GM23338 (cell line): ENCODE data around the gene S100A7. TPM values are rescaled to one million over a fixed set of nuclear protein-coding genes. Genes with fewer than 3 reads are reported as not detected.

Experiments
- ATAC-seq: fragments of 200-7000 bp; cut with Tn5 transposase; 3 replicates; pipeline ENCODE4 v1.9.1; 2020
- DNase-seq: peaks from one replicate; pipeline ENCODE4 v3.0.0-alpha.2; 2015; ENCODE audit warnings: low spot score
- H2AFZ ChIP-seq: fragments of 200-600 bp; sonication (generic); 2 replicates; pipeline ENCODE4 v1.8.0; 2016; ENCODE audit warnings: antibody characterized with exemption, mild to moderate bottlenecking, moderate library complexity
- H3F3A ChIP-seq: fragments of 200-600 bp; sonication (generic); replicated peaks from 2 replicates; pipeline ENCODE4 v1.8.0; 2017; ENCODE audit warnings: antibody characterized with exemption, mixed run types, low read depth
- H3K27ac ChIP-seq: fragments of 200-600 bp; sonication (generic); 2 replicates; pipeline ENCODE4 v1.6.1; 2016; ENCODE audit warnings: low read depth
- H3K27me3 ChIP-seq: fragments of 200-600 bp; sonication (generic); 2 replicates; pipeline ENCODE4 v1.8.0; 2016; ENCODE audit warnings: mild to moderate bottlenecking, mixed run types, moderate library complexity; ENCODE audit not compliant: insufficient read depth
- H3K36me3 ChIP-seq: fragments of 200-600 bp; sonication (generic); 2 replicates; pipeline ENCODE4 v1.8.0; 2016; ENCODE audit warnings: mild to moderate bottlenecking; ENCODE audit not compliant: insufficient read depth
- H3K4me1 ChIP-seq: fragments of 200-600 bp; sonication (generic); 2 replicates; pipeline ENCODE4 v1.8.0; 2016; ENCODE audit warnings: mild to moderate bottlenecking, moderate library complexity; ENCODE audit not compliant: insufficient read depth
- H3K4me2 ChIP-seq: fragments of 200-600 bp; sonication (generic); 2 replicates; pipeline ENCODE4 v1.7.1; 2017; ENCODE audit warnings: mixed run types
- H3K4me3 ChIP-seq: fragments of 200-600 bp; sonication (generic); 2 replicates; pipeline ENCODE4 v1.6.1; 2016; ENCODE audit warnings: mixed run types
- H3K79me2 ChIP-seq: fragments of 200-600 bp; sonication (generic); replicated peaks from 2 replicates; pipeline ENCODE4 v1.8.0; 2017; ENCODE audit warnings: mild to moderate bottlenecking; ENCODE audit not compliant: insufficient read depth
- H3K9me2 ChIP-seq: fragments of 200-600 bp; sonication (generic); 2 replicates; pipeline ENCODE4 v1.8.0; 2017; ENCODE audit not compliant: insufficient read depth
- H4K20me1 ChIP-seq: fragments of 200-600 bp; sonication (generic); replicated peaks from 2 replicates; pipeline ENCODE4 v1.8.0; 2017; ENCODE audit warnings: mild to moderate bottlenecking; ENCODE audit not compliant: insufficient read depth
- H3K27ac Mint-ChIP-seq: 2 replicates; pipeline ENCODE4 v1.8.0; 2020; ENCODE audit warnings: inconsistent platforms, mild to moderate bottlenecking, moderate library complexity, mixed read lengths
- H3K27me3 Mint-ChIP-seq: 3 replicates; pipeline ENCODE4 v1.8.0; 2022; ENCODE audit warnings: low read depth, mild to moderate bottlenecking, moderate library complexity, mixed read lengths, inconsistent platforms; ENCODE audit not compliant: insufficient read depth, poor library complexity
- H3K36me3 Mint-ChIP-seq: 3 replicates; pipeline ENCODE4 v1.8.0; 2021; ENCODE audit warnings: low read depth, mild to moderate bottlenecking, inconsistent platforms, moderate library complexity, mixed read lengths
- H3K4me1 Mint-ChIP-seq: 3 replicates; pipeline ENCODE4 v1.8.0; 2020; ENCODE audit warnings: mild to moderate bottlenecking, inconsistent platforms, mixed read lengths
- H3K4me3 Mint-ChIP-seq: 3 replicates; pipeline ENCODE4 v1.8.0; 2021; ENCODE audit warnings: moderate library complexity, mild to moderate bottlenecking, inconsistent platforms, mixed read lengths
- H3K9me3 Mint-ChIP-seq: 3 replicates; pipeline ENCODE4 v1.8.0; 2020; ENCODE audit warnings: moderate library complexity, mild to moderate bottlenecking, inconsistent platforms, mixed read lengths
- ETS1 ChIP-seq: IDR thresholded peaks from 2 replicates; pipeline ENCODE4 v1.6.1; 2016; ENCODE audit warnings: antibody characterized with exemption
- EZH2phosphoT487 ChIP-seq: fragments of 200-600 bp; sonication (generic); IDR thresholded peaks from one replicate; pipeline ENCODE4 v1.8.1; 2018; ENCODE audit warnings: antibody characterized with exemption; ENCODE audit not compliant: unreplicated experiment
- JUNB ChIP-seq: IDR thresholded peaks from one replicate; pipeline ENCODE4 v1.6.1; 2016; ENCODE audit warnings: antibody characterized with exemption; ENCODE audit not compliant: unreplicated experiment
- NANOG ChIP-seq: IDR thresholded peaks from 2 replicates; pipeline ENCODE4 v1.6.1; 2016; ENCODE audit warnings: antibody characterized with exemption, borderline replicate concordance
- POLR2AphosphoS5 ChIP-seq: IDR thresholded peaks from 2 replicates; pipeline ENCODE4 v1.6.1; 2016; ENCODE audit warnings: antibody characterized with exemption, low read depth
- STAT1 ChIP-seq: IDR thresholded peaks from one replicate; pipeline ENCODE4 v1.6.1; 2016; ENCODE audit warnings: antibody characterized with exemption; ENCODE audit not compliant: unreplicated experiment
- polyA plus RNA-seq: library from polyadenylated mRNA; unstranded; fragments of >200 nt; fragmentation: Nextera tagmentation; extraction: Ambion mirVana; gene quantifications from 2 replicates; pipeline ENCODE4 v1.2.1, GENCODE V29; 2016
- total RNA-seq: library from RNA; depleted of rRNA; stranded (reverse); fragments of >200 nt; shearing (Covaris generic); gene quantifications from 2 replicates; pipeline ENCODE4 v1.2.3, GENCODE V29; 2014
- TF ChIP-seq, protein P1 (sequence below): IDR thresholded peaks from one replicate; pipeline ENCODE4 v1.6.1; 2018; ENCODE audit warnings: antibody characterized with exemption; ENCODE audit not compliant: unreplicated experiment
- TF ChIP-seq, protein P2 (sequence below): fragments of 250-450 bp; sonication (Bioruptor Pico); IDR thresholded peaks from 2 replicates; pipeline ENCODE4 v1.5.0; 2020; ENCODE audit warnings: mild to moderate bottlenecking, moderate library complexity

The S100A7 gene
- total and polyA plus RNA-seq, 2 experiments from 2014 or later: not detected

GRCh38 chr1:153475282-153475681 lies 14.8 kb upstream of the S100A7 start (continued):
- TF ChIP-seq JUNB (no peak), ETS1 (no peak), NANOG (no peak)

- H3K4me2 ChIP-seq: no peak overlapping the region
- Mint-ChIP-seq H3K36me3 (peaks cover 26% of the 10 kb centered on the region), H3K27ac (no peak overlapping the region), H3K4me1 (peaks cover 10% of the 10 kb centered on the region), H3K9me3 (peaks cover 47% of the 10 kb centered on the region), H3K4me3 (no peak overlapping the region), H3K27me3 (peaks cover 2% of the 10 kb centered on the region)
- no peak overlapping the region for H3K27ac ChIP-seq
- H3K36me3 ChIP-seq: peaks cover 2% of the 10 kb centered on the region; the same call in 1 of the 2 replicates
- H3K27me3 ChIP-seq: no peaks in the 10 kb centered on the region
- no peaks in the 10 kb centered on the region for H3K79me2 ChIP-seq
- H3K4me1 ChIP-seq: no peaks in the 10 kb centered on the region
- H3F3A ChIP-seq: no peaks in the 10 kb centered on the region
- DNase-seq (no peak), ATAC-seq (no peak)
- H3K9me2 ChIP-seq: no peaks in the 10 kb centered on the region; the same call in 1 of the 2 replicates
- H3K4me3 ChIP-seq: no peak overlapping the region
- TF ChIP-seq EZH2phosphoT487 (no peak), STAT1 (no peak), NANOG (no peak), ETS1 (no peak)
- no peak overlapping the region for H2AFZ ChIP-seq
- H4K20me1 ChIP-seq: no peaks in the 10 kb centered on the region
Measured at GRCh38 chr1:153474347-153474746, 13.9 kb upstream of the S100A7 start.

GRCh38 chr1:153470707-153471106 lies 10.3 kb upstream of the S100A7 start:
- Histone ChIP-seq H3F3A (no peaks in the 10 kb centered on the region), H3K9me2 (no peaks in the 10 kb centered on the region; the same call in 1 of the 2 replicates), H3K27me3 (no peaks in the 10 kb centered on the region), H3K4me2 (no peak overlapping the region), H3K79me2 (no peaks in the 10 kb centered on the region), H2AFZ (no peak overlapping the region), H3K36me3 (peaks cover 2% of the 10 kb centered on the region; the same call in 1 of the 2 replicates), H3K4me3 (no peak overlapping the region), H4K20me1 (no peaks in the 10 kb centered on the region), H3K27ac (no peak overlapping the region), H3K4me1 (peaks cover 10% of the 10 kb centered on the region)
- peaks cover 19% of the 10 kb centered on the region for H3K4me1 Mint-ChIP-seq
- H3K4me3 Mint-ChIP-seq: no peak overlapping the region
- H3K36me3 Mint-ChIP-seq: peaks cover 26% of the 10 kb centered on the region
- H3K27ac Mint-ChIP-seq: no peak overlapping the region
- DNase-seq: no peak
- peaks cover 47% of the 10 kb centered on the region for H3K9me3 Mint-ChIP-seq
- H3K27me3 Mint-ChIP-seq: peaks cover 2% of the 10 kb centered on the region
- ATAC-seq: no peak
- TF ChIP-seq, protein P1, sequence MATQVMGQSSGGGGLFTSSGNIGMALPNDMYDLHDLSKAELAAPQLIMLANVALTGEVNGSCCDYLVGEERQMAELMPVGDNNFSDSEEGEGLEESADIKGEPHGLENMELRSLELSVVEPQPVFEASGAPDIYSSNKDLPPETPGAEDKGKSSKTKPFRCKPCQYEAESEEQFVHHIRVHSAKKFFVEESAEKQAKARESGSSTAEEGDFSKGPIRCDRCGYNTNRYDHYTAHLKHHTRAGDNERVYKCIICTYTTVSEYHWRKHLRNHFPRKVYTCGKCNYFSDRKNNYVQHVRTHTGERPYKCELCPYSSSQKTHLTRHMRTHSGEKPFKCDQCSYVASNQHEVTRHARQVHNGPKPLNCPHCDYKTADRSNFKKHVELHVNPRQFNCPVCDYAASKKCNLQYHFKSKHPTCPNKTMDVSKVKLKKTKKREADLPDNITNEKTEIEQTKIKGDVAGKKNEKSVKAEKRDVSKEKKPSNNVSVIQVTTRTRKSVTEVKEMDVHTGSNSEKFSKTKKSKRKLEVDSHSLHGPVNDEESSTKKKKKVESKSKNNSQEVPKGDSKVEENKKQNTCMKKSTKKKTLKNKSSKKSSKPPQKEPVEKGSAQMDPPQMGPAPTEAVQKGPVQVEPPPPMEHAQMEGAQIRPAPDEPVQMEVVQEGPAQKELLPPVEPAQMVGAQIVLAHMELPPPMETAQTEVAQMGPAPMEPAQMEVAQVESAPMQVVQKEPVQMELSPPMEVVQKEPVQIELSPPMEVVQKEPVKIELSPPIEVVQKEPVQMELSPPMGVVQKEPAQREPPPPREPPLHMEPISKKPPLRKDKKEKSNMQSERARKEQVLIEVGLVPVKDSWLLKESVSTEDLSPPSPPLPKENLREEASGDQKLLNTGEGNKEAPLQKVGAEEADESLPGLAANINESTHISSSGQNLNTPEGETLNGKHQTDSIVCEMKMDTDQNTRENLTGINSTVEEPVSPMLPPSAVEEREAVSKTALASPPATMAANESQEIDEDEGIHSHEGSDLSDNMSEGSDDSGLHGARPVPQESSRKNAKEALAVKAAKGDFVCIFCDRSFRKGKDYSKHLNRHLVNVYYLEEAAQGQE: no peak
- TF ChIP-seq, protein P2, sequence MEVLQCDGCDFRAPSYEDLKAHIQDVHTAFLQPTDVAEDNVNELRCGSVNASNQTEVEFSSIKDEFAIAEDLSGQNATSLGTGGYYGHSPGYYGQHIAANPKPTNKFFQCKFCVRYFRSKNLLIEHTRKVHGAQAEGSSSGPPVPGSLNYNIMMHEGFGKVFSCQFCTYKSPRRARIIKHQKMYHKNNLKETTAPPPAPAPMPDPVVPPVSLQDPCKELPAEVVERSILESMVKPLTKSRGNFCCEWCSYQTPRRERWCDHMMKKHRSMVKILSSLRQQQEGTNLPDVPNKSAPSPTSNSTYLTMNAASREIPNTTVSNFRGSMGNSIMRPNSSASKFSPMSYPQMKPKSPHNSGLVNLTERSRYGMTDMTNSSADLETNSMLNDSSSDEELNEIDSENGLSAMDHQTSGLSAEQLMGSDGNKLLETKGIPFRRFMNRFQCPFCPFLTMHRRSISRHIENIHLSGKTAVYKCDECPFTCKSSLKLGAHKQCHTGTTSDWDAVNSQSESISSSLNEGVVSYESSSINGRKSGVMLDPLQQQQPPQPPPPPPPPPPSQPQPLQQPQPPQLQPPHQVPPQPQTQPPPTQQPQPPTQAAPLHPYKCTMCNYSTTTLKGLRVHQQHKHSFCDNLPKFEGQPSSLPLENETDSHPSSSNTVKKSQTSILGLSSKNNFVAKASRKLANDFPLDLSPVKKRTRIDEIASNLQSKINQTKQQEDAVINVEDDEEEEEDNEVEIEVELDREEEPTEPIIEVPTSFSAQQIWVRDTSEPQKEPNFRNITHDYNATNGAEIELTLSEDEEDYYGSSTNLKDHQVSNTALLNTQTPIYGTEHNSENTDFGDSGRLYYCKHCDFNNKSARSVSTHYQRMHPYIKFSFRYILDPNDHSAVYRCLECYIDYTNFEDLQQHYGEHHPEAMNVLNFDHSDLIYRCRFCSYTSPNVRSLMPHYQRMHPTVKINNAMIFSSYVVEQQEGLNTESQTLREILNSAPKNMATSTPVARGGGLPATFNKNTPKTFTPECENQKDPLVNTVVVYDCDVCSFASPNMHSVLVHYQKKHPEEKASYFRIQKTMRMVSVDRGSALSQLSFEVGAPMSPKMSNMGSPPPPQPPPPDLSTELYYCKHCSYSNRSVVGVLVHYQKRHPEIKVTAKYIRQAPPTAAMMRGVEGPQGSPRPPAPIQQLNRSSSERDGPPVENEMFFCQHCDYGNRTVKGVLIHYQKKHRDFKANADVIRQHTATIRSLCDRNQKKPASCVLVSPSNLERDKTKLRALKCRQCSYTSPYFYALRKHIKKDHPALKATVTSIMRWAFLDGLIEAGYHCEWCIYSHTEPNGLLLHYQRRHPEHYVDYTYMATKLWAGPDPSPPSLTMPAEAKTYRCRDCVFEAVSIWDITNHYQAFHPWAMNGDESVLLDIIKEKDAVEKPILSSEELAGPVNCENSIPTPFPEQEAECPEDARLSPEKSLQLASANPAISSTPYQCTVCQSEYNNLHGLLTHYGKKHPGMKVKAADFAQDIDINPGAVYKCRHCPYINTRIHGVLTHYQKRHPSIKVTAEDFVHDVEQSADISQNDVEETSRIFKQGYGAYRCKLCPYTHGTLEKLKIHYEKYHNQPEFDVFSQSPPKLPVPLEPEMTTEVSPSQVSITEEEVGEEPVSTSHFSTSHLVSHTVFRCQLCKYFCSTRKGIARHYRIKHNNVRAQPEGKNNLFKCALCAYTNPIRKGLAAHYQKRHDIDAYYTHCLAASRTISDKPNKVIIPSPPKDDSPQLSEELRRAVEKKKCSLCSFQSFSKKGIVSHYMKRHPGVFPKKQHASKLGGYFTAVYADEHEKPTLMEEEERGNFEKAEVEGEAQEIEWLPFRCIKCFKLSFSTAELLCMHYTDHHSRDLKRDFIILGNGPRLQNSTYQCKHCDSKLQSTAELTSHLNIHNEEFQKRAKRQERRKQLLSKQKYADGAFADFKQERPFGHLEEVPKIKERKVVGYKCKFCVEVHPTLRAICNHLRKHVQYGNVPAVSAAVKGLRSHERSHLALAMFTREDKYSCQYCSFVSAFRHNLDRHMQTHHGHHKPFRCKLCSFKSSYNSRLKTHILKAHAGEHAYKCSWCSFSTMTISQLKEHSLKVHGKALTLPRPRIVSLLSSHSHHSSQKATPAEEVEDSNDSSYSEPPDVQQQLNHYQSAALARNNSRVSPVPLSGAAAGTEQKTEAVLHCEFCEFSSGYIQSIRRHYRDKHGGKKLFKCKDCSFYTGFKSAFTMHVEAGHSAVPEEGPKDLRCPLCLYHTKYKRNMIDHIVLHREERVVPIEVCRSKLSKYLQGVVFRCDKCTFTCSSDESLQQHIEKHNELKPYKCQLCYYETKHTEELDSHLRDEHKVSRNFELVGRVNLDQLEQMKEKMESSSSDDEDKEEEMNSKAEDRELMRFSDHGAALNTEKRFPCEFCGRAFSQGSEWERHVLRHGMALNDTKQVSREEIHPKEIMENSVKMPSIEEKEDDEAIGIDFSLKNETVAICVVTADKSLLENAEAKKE (CRISPR knock-in tag): no peak
- TF ChIP-seq POLR2AphosphoS5 (no peak), STAT1 (no peak)
